ENCODE results near the gene CCDC68.

GRCh38 chr18:54883816-54884604, 75.3 kb downstream of the CCDC68 start:
- no peak for TF ChIP-seq CTCF (conservative IDR thresholded peaks at IDR 0.05; ENCODE audit: low read depth, low read length)
- TF ChIP-seq EZH2 (IDR thresholded peaks at IDR 0.05; ENCODE audit: low read length, unreplicated experiment): no peak
